GM21390 (cell line): Measurements from ENCODE around the gene FNDC7.
"Not testable (repeated sequence)": the region's sequence is repeated elsewhere in the genome, so short reads cannot be mapped to it uniquely, and the experiment has no call there.

Experiments
- ATAC-seq: cut with Tn5 transposase; IDR thresholded peaks from one replicate; pipeline ENCODE4 v1.9.1; 2021; ENCODE audit not compliant: unreplicated experiment

The FNDC7 gene

GRCh38 chr1:108734171-108734865, 21.6 kb downstream of the FNDC7 start:
- ATAC-seq, result no peak

- ATAC-seq, result no peak
These were observed 29.5 kb downstream of the FNDC7 start for GRCh38 chr1:108742253-108742652.

- ATAC-seq, result no peak
These were observed 33.3 kb downstream of the FNDC7 start for GRCh38 chr1:108745980-108746381.

- ATAC-seq, result peak; percentile 91
These were observed 33.9 kb downstream of the FNDC7 start, which contains the start of gene STXBP3 for GRCh38 chr1:108746382-108747170. TSS of gene STXBP3 (plus strand) at chr1:108746674. CDS start at chr1:108746738, 64 bp downstream.

- peak; percentile 25 for ATAC-seq
These were observed 34.6 kb downstream of the FNDC7 start for GRCh38 chr1:108747171-108747850.

GRCh38 chr1:108747898-108748297, 35.2 kb downstream of the FNDC7 start:
- ATAC-seq, result no peak

GRCh38 chr1:108749081-108749480, 36.4 kb downstream of the FNDC7 start:
- no peak for ATAC-seq

GRCh38 chr1:108750476-108751181, 37.9 kb downstream of the FNDC7 start:
- ATAC-seq, result no peak

GRCh38 chr1:108753363-108753762, 40.7 kb downstream of the FNDC7 start:
- no peak for ATAC-seq

- ATAC-seq, result no peak
These were observed 46.1 kb downstream of the FNDC7 start for GRCh38 chr1:108758796-108759195.

- no peak for ATAC-seq
These were observed 54.4 kb downstream of the FNDC7 start for GRCh38 chr1:108767115-108767514.

- ATAC-seq, result no peak
These were observed 55.0 kb downstream of the FNDC7 start for GRCh38 chr1:108767708-108768107.

- ATAC-seq, result no peak
These were observed 65.1 kb downstream of the FNDC7 start for GRCh38 chr1:108777839-108778238.

GRCh38 chr1:108779455-108779854, 66.7 kb downstream of the FNDC7 start:
- no peak for ATAC-seq

- ATAC-seq, result no peak
These were observed 68.3 kb downstream of the FNDC7 start for GRCh38 chr1:108780937-108781574.

- ATAC-seq, result not testable (repeated sequence)
These were observed 68.9 kb downstream of the FNDC7 start for GRCh38 chr1:108781575-108781944.

GRCh38 chr1:108785264-108785663, 72.6 kb downstream of the FNDC7 start:
- no peak for ATAC-seq

GRCh38 chr1:108785880-108786279, 73.2 kb downstream of the FNDC7 start:
- ATAC-seq, result no peak

- ATAC-seq, result no peak
These were observed 79.1 kb downstream of the FNDC7 start for GRCh38 chr1:108791790-108792189.
